TTC549 (cell line): ENCODE measurements around the gene PSMF1.

Experiments used
- FAIRE-seq: peaks from 2 replicates; lab custom pipeline; 2012; peaks lifted over from hg19 to GRCh38; lab: Jason Lieb, UNC

Gene PSMF1

DNA sequence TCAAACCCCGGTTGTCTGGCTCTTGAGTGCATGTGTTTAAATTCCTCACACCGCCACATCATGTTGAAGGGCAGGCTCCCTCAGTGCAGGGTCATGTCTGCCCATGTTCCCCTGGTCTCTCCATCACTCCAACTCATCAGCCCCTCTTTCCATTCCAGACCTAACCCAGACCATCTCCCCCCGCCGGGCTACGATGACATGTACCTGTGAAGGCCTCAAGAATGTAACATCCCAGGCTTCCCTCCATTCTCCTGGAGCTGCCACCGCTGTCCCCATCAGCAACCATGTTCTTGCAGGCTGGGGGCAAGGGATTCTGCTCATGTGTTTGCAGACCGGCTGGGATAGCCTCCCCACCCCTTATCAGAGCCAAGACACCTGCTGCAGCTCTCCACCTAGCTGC, 46.5 kb downstream of the PSMF1 start:
- FAIRE-seq = no peak

DNA sequence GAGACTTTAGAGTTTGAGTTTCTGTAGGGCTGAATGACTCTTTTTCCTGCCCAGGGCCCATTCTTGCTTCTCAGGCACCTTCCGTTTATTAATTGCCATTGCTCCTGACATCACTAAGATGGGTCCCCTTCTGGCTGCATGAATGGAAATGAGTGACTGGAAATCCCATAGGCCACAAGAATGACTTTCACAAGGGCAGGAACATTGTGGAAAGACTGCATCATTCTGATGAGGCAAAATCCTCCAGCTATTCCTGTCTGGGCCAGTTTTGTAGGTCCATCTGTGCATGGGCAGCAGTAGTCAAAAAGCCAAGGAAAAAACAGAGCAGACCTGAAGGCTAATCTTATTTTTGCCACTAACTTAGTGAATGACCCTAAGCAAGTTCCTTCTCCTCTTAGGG, 47.1 kb downstream of the PSMF1 start:
- no peak for FAIRE-seq

DNA sequence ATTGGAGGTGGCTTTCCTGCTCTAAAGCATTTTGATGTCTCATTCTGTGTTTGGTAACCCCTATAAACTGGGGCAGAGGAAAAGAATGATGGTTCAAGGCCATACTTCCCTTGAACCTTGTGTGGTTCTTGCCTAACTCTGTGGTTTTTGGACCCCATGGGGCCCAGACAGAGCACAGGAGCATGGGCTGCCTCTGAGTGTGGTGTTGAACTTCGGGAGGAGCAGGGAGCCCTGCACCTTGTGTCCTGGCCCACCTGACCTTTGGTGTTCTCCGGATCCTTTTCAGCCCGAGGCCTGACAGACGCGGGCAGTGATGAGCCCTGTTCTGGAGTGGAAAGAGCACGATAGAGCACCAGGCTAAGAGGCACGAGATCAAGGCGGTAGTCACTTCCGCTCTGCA, 47.5 kb downstream of the PSMF1 start:
- no peak for FAIRE-seq

DNA sequence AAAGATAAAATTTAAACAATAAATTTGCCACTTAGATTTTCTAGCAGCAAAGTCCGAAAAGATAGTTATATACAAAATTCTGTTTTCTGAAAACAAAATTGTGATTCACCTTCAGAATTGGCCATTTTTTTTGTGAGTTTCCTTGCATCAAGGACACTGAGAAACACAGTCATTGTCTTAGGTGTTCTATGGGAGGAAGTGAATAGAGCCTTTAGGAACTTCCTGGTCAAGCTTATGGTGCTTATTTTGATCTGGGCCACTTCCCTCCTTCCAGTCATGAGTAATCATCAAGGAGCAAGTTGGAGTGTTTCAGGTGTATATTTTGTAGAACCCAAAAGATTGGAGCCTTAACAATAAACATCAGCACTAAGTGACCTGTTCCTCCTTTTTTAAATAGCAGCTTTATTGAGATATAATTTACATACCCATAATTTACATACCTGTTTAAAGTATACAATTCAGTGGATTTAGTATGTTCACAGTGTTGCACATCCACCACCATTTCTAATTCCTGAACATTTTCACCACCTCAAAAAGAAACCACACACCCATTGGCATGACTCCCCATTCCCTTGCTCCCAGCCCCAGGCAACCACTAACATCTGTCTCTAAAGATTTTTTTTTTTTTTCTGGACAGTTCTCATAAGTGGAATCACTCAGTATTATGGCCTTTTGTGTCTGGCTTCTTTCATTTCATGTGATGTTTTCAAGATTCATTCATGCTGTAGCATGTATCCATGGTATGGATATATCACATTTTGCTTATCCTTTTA, 48.7 kb downstream of the PSMF1 start:
- no peak for FAIRE-seq

DNA sequence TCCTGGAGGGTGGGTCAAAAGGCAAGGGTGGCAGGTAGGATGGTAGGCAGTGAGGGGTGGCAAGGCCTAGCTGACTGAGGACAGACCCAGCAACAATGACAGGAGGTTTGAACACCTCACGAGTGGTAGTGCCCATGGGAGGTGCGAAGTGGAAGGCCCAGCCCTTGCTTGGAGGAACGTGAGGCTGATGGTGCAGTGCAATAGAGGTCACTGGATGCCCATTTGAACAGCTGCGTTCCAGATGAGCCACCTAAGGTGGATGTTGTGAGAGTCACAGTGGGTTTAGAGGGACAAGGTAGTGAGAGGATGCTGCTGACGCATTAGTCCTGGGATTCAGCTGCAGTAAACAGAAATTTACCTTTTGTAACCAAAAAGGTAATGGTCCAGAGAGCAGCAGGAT, 50.8 kb downstream of the PSMF1 start:
- no peak for FAIRE-seq

DNA sequence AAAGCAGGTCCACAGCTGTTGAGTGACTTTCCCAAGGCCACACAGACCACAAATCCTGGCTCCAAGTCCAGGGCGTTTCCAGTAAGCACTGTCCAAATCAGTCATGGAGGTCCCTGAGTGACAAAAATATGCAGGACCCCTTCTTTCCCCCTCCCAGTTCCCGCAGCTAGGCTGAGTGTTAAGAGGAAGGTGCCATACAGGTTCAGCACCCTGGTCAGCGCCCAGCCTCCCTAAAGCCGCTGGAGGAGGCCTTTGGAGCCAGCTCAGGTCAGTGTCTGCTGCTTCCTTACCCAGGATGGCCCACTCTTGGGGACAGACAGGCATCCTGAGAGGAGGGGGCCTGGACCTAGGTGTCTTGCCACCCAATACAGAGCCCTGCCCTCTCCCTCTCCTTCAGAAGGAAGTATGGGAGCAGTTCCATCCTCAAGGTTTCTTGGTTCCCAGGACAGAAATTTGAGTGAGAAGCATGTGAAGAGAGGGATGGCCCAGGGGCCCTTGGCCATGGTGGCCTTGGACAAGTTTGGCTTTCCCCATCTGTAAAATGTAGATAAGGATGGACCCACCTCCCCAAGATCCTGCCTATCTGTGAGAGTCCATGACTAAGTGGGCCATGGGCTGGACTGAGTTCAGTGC, 53.2 kb downstream of the PSMF1 start:
- no peak for FAIRE-seq

DNA sequence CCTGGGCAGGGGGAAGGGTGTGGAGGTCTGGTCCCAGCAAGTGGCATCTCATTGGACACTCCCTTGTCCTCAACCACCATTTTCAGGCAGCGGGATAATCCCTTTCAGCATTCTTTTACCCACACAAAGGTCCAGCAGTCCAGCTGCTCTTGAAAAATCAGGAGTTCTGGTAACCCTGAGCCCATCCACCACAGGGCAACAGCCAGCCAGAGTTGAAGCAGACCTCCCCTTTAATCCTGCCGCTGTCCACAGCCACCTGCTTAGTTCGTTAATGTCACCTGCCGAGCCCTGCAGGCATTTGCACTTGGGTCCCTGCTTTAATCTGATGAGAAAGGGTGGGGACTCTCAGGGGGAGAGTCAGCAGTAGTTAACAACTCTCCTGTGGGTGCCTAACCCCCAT, 55.3 kb downstream of the PSMF1 start:
- FAIRE-seq = no peak

DNA sequence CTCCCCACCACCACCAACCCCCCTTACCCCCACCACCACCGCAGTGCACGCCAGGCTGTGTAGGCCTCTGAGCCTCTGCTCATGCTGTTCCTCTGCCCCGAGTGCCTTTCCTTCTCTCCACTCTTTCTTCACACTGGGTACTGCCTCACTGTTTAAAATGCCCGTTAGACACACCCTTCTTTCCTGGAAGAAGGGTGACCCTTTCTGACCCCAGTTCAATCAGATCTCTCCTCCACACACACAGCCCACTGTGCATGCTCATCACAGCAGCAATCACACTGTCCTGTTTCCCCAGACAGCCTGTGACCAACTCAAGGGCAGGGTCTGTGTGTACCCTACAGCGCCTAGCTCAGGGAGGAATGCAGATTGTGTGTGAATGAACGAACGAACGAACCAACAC, 56.4 kb downstream of the PSMF1 start:
- FAIRE-seq = no peak

DNA sequence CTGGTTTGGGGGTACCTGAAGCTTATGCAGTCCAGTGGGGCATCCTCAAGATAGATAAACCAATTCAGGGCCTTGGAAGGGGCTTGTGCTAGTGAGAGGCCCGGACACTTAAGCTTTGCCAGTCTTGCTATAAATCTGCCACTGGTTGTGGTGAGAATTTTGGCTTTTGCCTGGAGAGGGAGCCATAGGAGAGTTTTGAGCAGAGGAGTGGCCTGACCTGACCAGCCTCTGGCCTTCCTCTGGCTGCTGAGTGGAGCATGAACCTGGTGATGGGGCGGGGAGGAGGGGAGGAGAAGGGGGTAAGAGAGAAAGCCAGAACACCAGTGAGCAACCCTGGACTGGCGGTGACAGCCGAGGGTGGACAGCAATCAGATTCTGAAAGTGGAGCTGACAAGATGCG, 59.3 kb downstream of the PSMF1 start:
- FAIRE-seq = no peak

DNA sequence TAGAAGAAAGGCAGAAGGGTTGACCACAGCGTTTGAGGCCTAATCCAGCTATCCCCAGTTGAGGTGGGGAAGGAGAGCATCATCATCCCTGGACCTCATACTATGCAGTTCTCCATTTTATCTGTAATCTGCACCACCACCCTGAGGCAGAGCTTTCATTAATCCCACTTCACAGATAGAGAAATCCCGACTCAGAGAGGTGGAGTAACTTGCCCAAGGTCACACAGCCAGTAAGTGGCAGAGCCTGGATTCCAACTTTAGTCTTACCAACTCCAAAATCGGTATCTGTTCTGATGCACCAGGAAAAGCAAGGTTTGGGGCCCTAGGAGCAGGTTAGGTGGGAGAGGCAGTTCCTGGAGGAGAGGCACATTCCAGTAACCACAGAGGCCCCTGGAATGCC, 59.7 kb downstream of the PSMF1 start:
- no peak for FAIRE-seq

DNA sequence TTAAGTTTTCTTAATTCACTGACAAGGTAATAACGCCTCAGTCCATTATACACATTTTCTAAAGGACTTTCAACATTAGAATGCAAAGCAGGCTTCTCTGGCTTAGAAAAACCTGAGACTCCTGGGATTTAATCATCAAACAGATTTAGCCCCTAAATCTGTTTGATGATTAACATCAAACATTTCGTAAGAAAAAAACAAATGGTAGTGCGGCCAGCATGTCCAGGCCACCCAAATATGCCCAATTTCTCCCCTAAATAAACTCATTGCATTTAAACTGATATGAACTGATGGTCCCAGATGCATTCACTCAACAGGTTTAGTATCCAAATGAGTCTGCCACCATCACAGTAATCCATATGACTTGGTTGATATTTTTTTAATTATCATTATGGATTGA, 60.2 kb downstream of the PSMF1 start:
- FAIRE-seq = no peak

DNA sequence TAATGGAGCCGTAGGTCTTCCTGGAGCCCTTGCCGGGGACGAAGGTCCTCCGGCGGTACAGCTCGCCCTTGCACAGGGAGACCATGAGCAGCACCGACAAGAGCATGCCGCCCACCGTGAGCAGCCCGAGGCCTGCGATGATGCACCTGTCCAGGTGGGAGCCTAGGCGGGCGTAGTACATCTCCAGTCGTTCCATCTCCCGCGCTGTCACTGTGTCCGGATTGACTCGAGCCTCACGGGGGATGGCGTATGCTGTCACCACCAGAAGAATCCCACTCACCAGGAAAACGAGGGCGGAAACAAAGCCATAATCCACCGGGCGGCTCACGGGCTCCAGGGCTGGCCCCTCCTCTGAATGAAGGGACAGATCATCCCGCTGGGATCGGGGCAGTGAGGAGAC, 62.5 kb downstream of the PSMF1 start:
- no peak for FAIRE-seq

DNA sequence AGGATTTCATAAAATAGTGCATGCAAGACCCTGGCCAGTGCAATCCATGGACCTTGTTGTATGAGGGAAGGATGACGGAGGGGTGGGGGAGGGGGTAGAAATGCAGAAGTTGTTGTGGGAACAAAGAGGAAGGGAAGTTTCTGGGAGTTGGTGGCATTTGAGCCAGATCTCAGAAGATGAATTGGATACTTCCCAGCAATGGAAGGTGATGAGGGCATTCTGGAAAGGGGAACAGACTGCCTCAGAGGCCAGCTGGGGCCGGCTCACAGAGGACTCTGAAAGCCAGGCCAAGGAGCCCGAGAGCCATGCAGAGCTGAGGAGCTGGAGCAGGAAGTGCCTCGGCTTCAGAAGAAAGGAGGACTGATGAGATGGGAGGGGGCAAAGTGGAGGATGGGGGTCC, 63.7 kb downstream of the PSMF1 start:
- no peak for FAIRE-seq

DNA sequence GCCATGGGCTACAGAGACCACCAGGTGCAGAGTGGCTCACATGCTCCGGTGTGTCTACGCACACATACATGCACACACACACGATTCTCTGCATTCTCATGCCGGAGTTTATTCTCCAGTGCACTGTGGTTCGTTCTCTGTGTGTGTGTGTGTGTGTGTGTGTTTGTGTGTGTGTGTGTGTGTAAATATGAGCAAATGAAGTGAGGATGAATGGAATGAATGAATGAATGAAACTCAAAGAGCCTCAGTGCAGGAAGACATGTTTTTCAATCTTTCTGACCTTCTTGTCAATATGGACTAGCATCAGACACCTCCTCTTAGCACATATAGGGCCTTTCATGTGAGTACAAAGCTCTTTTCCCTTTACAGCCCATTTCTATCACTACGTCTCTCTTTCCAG, 64.8 kb downstream of the PSMF1 start:
- FAIRE-seq = no peak

DNA sequence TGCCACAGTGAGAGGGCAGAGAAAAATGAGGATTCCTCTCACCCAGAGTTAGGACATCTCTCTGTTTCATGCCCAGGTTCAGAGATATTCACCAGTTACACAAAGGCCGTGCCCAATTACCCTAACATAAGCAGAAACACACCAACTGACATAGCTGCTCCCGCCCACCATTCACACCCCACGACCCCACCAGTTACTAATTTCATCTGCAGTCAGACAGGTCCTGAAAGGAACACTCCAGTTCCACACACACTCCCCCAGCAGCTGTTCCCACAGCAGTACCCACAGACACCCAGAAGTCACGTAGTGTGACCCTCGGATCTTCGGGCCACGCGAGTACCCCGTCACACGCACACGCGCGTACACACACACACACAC, 65.8 kb downstream of the PSMF1 start:
- FAIRE-seq = no peak

DNA sequence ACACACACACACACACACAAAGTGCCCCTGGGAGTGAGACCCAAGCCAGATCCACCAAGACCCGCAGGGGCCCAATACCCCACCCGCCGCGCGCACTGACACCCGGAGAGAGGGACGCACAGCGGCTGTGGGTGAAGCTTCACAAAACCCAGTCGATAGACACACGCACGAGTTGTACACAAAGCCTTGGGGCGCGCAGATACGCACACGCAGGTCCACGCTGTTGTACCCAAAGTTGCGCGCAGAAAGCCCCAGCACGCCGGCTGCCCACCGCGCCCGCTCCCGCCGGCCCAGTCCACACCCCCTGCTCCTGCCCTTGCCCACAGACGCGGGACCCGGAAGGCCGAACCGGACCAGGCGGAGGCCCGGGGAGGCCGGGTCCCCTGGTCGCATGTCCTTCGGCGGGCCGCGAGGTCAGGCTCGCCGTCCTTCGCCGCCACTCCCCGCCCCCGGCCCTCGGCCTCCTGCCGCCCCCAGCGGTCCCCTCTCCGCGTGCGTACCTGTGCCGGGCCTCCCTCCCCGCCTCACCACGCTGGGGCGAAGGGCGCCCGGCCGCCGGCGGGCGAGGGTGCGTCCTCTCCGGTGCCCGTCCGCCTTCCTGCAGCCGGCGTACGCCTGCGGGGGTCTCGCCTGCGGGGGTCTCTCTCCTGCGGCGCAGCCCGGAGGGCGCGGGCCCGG, 66.4 kb downstream of the PSMF1 start, which contains the start of gene TMEM74B:
Gene TMEM74B, minus strand, starts transcription at position 344 of the 678 bp plus-strand sequence. CDS start 1,180 bp downstream, outside the sequence.
- no peak for FAIRE-seq

DNA sequence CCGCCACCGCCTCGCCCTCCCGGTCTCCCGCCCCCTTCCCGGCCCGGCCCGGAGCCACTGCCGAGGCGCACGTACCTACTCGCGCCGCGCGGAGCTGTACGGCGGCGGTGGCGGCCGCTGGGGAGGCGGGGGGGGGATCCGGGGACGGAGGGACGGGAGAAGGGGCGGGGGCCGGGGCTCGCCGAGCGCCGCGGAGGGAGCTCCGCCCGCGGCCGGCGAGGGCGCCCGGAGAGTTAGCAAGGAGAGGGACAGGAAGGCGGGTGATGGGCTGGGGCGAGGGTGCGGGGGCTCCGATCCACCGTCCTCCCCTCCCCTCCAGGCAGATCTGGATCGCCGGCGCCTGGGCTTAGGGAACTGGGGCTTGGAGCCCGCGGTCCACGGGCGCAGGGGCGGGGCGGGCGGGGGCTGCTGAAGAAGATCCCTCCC, 66.9 kb downstream of the PSMF1 start:
- FAIRE-seq = no peak

DNA sequence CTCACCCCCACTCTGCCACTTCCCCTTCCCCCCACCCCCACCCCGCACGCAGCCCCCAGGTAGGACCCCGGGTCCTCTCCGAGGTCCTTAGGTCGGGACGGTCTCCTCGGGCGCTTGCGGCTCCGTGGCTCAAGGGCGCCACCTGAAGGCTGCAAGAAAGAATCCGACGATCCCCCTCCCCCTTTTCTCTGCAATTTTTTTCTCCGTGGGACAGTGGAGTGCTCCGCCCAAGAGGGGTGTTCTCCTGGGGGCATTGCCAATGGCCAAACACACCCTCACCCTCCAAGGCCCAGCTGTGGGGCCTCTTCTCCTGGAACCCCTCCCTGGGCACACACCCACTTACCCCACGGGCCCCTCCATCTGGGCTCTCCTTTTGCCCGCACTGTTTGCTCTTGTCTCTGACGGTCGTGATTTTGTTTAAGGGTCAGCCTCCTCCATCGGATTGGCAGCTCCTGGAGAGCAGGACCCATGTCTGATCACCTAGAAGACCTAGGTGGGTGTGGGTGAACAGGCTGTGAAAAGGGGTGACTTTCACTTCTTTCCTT, 67.5 kb downstream of the PSMF1 start:
- FAIRE-seq = no peak

DNA sequence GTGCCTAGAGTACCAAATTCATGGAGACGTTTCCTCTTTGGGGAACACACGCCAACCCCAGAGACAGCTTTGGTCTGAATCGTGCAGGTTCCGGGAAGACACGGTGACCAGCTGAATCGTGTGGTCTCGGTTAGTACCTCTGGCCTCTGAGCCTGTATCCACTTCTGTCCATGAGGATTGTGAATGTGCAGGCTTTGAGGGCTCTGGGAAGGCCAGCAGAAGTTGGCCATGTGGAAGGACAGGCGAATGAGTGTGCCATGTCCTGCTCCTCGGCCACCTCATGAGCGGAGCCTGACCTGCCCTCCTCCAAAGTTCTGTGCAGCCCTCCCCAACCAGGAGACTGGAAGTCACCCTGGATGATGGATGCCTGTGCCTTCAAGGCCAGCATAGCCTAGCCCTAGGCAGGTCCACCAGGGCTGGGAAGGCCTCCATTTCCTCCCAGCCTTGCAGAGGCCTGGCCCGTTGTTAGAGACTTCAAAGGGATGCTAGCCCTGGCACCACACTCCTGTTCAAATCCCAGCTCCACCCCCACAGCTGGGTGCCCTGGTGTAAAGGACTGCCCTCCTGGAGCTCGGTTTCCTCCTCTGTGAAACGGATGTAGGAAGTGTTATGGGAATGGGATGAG, 68.1 kb downstream of the PSMF1 start:
- no peak for FAIRE-seq

DNA sequence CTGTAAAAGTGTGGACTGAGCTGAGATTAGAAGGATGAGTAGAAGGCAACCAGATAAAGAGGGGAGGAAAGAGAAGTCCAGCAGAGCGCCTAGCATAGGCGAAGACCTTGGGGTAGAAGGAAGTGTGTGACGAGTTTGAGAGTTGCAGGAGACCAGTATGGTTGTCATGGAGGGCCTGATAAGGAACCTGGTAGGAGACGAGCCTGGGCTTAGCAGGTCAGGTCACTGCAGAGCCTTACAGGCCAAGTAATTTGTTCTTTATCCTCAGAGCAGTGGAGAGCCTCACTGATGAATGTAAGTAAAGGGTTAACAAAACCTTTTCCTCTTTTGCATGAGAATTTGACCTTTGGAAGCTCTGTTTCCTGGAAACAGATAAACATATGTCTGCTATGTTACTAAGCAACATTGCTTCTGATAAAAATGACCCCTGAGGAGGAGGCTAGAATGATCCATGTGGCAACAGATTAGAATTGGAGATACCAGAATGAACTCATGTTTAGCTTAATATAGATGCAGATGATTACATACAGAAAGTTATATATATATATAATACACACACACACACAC, 69.3 kb downstream of the PSMF1 start:
- no peak for FAIRE-seq

DNA sequence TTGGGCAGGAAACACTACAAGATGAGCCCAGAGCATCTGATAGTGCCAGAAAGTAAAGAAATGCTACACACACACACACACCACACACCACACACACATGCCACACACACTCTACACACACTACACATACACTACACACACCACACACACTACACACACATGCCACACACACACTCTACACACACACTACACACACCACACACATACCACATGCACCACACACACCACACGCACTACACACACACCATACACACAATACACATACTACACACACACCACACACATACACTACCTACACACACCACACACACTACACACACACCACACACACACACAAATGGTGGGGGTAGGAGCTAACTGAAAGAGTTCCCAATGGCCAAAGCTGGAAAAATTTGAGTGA, 69.9 kb downstream of the PSMF1 start:
- FAIRE-seq = no peak

DNA sequence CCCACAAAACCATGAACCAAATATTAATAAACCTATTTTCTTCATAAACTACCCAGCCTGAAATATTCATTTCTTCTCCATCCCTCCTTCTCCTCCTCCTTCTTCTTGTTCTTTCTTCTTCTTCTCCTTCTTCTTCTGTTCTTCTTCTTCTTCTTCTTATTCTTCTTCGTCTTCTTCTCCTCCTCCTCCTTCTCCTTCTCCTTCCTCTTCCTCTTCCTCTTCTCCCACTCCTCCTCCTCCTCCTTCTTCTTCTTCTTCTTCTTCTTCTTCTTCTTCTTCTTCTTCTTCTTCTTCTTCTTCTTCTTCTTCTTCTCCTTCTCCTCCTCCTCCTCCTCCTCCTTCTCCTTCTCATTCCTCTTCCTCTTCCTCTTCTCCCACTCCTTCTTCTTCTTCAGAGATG, 71.4 kb downstream of the PSMF1 start:
- FAIRE-seq = no peak

DNA sequence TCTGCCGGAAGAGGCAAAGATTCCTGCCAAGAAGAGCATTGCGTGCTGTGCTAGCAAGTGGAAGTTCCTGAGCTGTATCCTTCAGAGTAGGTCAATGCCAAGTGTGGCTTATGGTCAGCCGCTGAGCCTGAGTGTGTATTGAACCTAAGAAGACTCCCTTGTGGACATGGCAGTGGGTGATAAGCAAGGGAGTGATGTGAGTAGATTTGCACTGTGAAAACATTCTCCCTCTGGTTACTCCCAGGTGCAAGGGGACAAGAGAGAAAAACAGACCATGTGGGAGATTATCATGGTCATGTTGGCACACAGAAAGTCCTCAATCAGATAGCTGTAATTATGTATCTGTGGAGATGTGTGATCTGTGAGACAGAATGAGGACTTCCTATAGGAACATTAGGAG, 72.4 kb downstream of the PSMF1 start:
- no peak for FAIRE-seq
